Astrocyte (in vitro differentiated cells and primary cell): ENCODE results near the gene RIPOR3. TPM values are rescaled to one million over a fixed set of nuclear protein-coding genes. Genes with fewer than 3 reads are reported as not detected.

Experiments used
- DNase-seq: peaks from one replicate; pipeline ENCODE4 v3.0.0-alpha.2; 2010; ENCODE audit warnings: low read depth
- FAIRE-seq: peaks from 2 replicates; lab custom pipeline; 2011; peaks lifted over from hg19 to GRCh38; lab: Jason Lieb, UNC
- H2AFZ ChIP-seq: 2 replicates; pipeline ENCODE4 v1.6.0; 2012; ENCODE audit warnings: low read depth, low read length, inconsistent platforms
- H3K27ac ChIP-seq: 2 replicates; pipeline ENCODE4 v1.5.1; 2011; ENCODE audit warnings: low read depth, low read length, inconsistent platforms
- H3K27me3 ChIP-seq: 2 replicates; pipeline ENCODE4 v1.6.0; 2011; ENCODE audit warnings: low read length, inconsistent platforms; ENCODE audit not compliant: insufficient read depth
- H3K36me3 ChIP-seq: 2 replicates; pipeline ENCODE4 v1.5.1; 2011; ENCODE audit warnings: low read length, inconsistent platforms; ENCODE audit not compliant: insufficient read depth
- H3K4me1 ChIP-seq: 2 replicates; pipeline ENCODE4 v1.5.1; 2011; ENCODE audit warnings: low read length, inconsistent platforms; ENCODE audit not compliant: insufficient read depth
- H3K4me2 ChIP-seq: 2 replicates; pipeline ENCODE4 v1.6.0; 2012; ENCODE audit warnings: low read length, inconsistent platforms
- H3K4me3 ChIP-seq: 2 replicates; pipeline ENCODE4 v1.5.1; 2011; ENCODE audit warnings: low read depth, mild to moderate bottlenecking, low read length, inconsistent platforms; ENCODE audit not compliant: insufficient read depth
- H3K79me2 ChIP-seq: 2 replicates; pipeline ENCODE4 v1.6.0; 2012; ENCODE audit warnings: mild to moderate bottlenecking, low read length, inconsistent platforms; ENCODE audit not compliant: insufficient read depth
- H3K9ac ChIP-seq: 2 replicates; pipeline ENCODE4 v1.6.0; 2012; ENCODE audit warnings: mild to moderate bottlenecking, low read length, inconsistent platforms
- H3K9me3 ChIP-seq: 2 replicates; pipeline ENCODE4 v1.5.1; 2012; ENCODE audit warnings: low read depth, mild to moderate bottlenecking, low read length, inconsistent platforms; ENCODE audit not compliant: insufficient read depth
- H4K20me1 ChIP-seq: 2 replicates; pipeline ENCODE4 v1.6.0; 2012; ENCODE audit warnings: low read length, inconsistent platforms; ENCODE audit not compliant: insufficient read depth
- H3K27ac Mint-ChIP-seq: one replicate; pipeline ENCODE4 v1.8.0; 2021; ENCODE audit warnings: mild to moderate bottlenecking, mixed read lengths; ENCODE audit not compliant: unreplicated experiment
- H3K27me3 Mint-ChIP-seq: one replicate; pipeline ENCODE4 v1.8.0; 2021; ENCODE audit warnings: low read depth, mixed read lengths; ENCODE audit not compliant: unreplicated experiment
- H3K36me3 Mint-ChIP-seq: one replicate; pipeline ENCODE4 v1.8.0; 2021; ENCODE audit warnings: low read depth, mixed read lengths; ENCODE audit not compliant: unreplicated experiment
- H3K4me1 Mint-ChIP-seq: one replicate; pipeline ENCODE4 v1.8.0; 2021; ENCODE audit warnings: low read depth, mixed read lengths; ENCODE audit not compliant: unreplicated experiment
- H3K4me3 Mint-ChIP-seq: one replicate; pipeline ENCODE4 v1.8.0; 2021; ENCODE audit warnings: mild to moderate bottlenecking, moderate library complexity, mixed read lengths; ENCODE audit not compliant: unreplicated experiment
- H3K9me3 Mint-ChIP-seq: one replicate; pipeline ENCODE4 v1.8.0; 2021; ENCODE audit warnings: mild to moderate bottlenecking, mixed read lengths; ENCODE audit not compliant: unreplicated experiment
- EZH2 ChIP-seq: IDR thresholded peaks from 2 replicates; pipeline ENCODE4 v1.6.1; 2012; ENCODE audit warnings: mild to moderate bottlenecking, low read length, inconsistent platforms; ENCODE audit not compliant: insufficient read depth
- total RNA-seq: library from RNA; stranded (reverse); gene quantifications from 2 replicates; pipeline ENCODE4 v1.2.1, GENCODE V29; 2021
- TF ChIP-seq, protein P1 (sequence below): IDR thresholded peaks from 2 replicates; pipeline ENCODE4 v1.5.1; 2011; ENCODE audit warnings: low read depth, mild to moderate bottlenecking, inconsistent platforms, low read length, moderate library complexity; ENCODE audit not compliant: insufficient read depth

Gene RIPOR3
- total RNA-seq, 1 donor from 2014 or later = 0.39 TPM

DNA sequence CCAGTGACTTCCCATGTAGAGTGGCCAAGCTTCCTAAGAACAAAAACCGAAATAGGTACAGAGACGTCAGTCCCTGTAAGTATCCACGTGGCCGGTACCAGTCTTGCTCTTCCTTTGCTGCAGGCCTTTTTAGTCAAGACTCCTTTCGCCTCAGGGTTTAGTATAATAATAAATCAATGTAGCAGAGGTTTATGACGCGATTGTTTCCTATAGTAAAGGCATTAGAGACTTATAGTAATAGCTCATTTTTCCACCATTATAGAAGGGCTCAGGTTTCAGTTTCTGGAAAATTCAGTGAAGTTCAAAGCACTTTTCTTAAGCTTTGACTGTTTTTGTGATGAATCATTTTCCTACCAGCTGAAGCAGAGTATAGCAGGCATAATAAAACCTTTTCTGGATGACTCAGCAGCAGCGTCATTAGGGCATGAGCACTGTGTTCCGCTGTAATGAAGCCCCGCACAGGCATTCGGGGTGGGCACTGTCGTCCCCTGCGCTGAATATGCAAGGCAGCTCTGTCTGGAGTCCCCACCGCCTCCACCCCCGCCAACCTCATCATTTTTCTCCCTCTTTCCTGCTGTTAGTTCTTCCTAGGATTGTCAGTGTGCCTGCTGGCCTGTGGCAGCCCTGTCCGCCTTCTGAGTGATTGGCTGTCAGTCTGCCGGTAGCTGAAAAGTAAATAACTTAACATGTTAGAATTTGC, 129.8 kb downstream of the RIPOR3 start:
- TF ChIP-seq, protein P1, sequence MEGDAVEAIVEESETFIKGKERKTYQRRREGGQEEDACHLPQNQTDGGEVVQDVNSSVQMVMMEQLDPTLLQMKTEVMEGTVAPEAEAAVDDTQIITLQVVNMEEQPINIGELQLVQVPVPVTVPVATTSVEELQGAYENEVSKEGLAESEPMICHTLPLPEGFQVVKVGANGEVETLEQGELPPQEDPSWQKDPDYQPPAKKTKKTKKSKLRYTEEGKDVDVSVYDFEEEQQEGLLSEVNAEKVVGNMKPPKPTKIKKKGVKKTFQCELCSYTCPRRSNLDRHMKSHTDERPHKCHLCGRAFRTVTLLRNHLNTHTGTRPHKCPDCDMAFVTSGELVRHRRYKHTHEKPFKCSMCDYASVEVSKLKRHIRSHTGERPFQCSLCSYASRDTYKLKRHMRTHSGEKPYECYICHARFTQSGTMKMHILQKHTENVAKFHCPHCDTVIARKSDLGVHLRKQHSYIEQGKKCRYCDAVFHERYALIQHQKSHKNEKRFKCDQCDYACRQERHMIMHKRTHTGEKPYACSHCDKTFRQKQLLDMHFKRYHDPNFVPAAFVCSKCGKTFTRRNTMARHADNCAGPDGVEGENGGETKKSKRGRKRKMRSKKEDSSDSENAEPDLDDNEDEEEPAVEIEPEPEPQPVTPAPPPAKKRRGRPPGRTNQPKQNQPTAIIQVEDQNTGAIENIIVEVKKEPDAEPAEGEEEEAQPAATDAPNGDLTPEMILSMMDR = no peak
- TF ChIP-seq EZH2 = no peak
- Histone ChIP-seq H3K27me3 (no peaks in the 10 kb centered on the region), H3K9me3 (no peaks in the 10 kb centered on the region), H3K9ac (peak overlapping the region; percentile 71), H3K4me3 (peak overlapping the region; percentile 38), H2AFZ (no peak overlapping the region), H3K4me2 (peak overlapping the region; percentile 77), H4K20me1 (peaks cover 12% of the 10 kb centered on the region), H3K79me2 (peaks cover 85% of the 10 kb centered on the region), H3K36me3 (peaks cover 24% of the 10 kb centered on the region), H3K27ac (peak overlapping the region; percentile 98), H3K4me1 (peaks cover 30% of the 10 kb centered on the region)
- peak; percentile 94 for FAIRE-seq
- H3K4me3 Mint-ChIP-seq = no peak overlapping the region
- H3K36me3 Mint-ChIP-seq = peaks cover 24% of the 10 kb centered on the region
- H3K27me3 Mint-ChIP-seq = no peaks in the 10 kb centered on the region
- H3K9me3 Mint-ChIP-seq = no peaks in the 10 kb centered on the region
- peak; percentile 98 for DNase-seq
- H3K27ac Mint-ChIP-seq = peak overlapping the region; percentile 96
- peaks cover 64% of the 10 kb centered on the region for H3K4me1 Mint-ChIP-seq

DNA sequence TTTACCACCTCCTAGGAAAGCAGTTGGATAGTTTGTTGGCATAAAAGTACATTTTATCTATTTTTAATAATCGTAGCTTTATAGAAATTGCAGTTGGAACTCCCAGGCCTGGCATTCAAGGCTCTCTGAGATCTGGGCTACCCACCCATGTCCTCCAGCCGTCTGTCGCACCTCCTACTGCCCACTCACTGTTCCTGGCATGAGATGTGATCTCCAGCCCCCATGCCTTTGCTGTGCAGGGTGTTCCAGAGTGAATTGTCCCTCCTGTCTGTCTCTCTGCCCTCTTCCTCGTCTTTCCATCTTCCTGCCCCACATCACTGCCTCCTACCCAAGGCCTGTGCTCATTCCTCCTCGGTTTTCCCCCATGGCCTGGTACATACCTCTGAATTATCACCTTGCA, 130.5 kb downstream of the RIPOR3 start:
- TF ChIP-seq, protein P1 = no peak
- TF ChIP-seq EZH2 = no peak
- no peak for DNase-seq
- H3K9me3 ChIP-seq = no peaks in the 10 kb centered on the region
- Mint-ChIP-seq H3K9me3 (no peaks in the 10 kb centered on the region), H3K36me3 (peaks cover 21% of the 10 kb centered on the region), H3K4me3 (no peak overlapping the region), H3K27ac (peak overlapping the region; percentile 96), H3K27me3 (no peaks in the 10 kb centered on the region), H3K4me1 (peaks cover 64% of the 10 kb centered on the region)
- H3K4me2 ChIP-seq = peak overlapping the region; percentile 77
- peaks cover 24% of the 10 kb centered on the region for H3K36me3 ChIP-seq
- peak overlapping the region; percentile 38 for H3K4me3 ChIP-seq
- H3K27me3 ChIP-seq = no peaks in the 10 kb centered on the region
- peaks cover 5% of the 10 kb centered on the region for H4K20me1 ChIP-seq
- H3K79me2 ChIP-seq = peaks cover 85% of the 10 kb centered on the region
- H2AFZ ChIP-seq = no peak overlapping the region
- FAIRE-seq = no peak
- H3K4me1 ChIP-seq = peaks cover 30% of the 10 kb centered on the region
- peak overlapping the region; percentile 98 for H3K27ac ChIP-seq
- H3K9ac ChIP-seq = peak overlapping the region; percentile 71
